HEK293T (cell line): Measurements from ENCODE around the gene CCDC187.

Source experiments
- L3MBTL2 ChIP-seq: fragments of 450-650 bp; conservative IDR thresholded peaks from 2 replicates; pipeline ENCODE4 v1.6.1; 2016; ENCODE audit warnings: mild to moderate bottlenecking
- SP1 ChIP-seq: fragments of 450-650 bp; IDR thresholded peaks from 2 replicates; pipeline ENCODE4 v1.6.1; 2017

GRCh38 chr9:136314056-136314416 is 10.1 kb upstream of the CCDC187 start:
- TF ChIP-seq L3MBTL2: no peak
- TF ChIP-seq SP1: no peak
